H1 (cell line): ENCODE data around the gene CDIPT. TPM values are rescaled to one million over a fixed set of nuclear protein-coding genes. Genes with fewer than 3 reads are reported as not detected.

ENCODE experiments used
- CTCF ChIA-PET: fragments of 300-600 bp; sonication (Branson Sonifier 250); formaldehyde crosslinking; loops from one replicate; lab custom pipeline; 2021; ENCODE audit not compliant: partially characterized antibody; lab: Charles Lee
- POLR2A ChIA-PET: fragments of 300-600 bp; sonication (Branson Sonifier 250); formaldehyde crosslinking; loops from one replicate; lab custom pipeline; 2021; ENCODE audit warnings: inconsistent platforms; ENCODE audit not compliant: partially characterized antibody; lab: Charles Lee
- DNase-seq, 2 experiments: peaks; one replicate each; pipeline versions ENCODE4 v3.0.0 to v3.0.0-alpha.2; 2010 to 2022; ENCODE audit warnings: low spot score in 2 of 2, low read depth in 1 of 2, mixed read lengths in 1 of 2
- FAIRE-seq: peaks from 2 replicates; lab custom pipeline; 2011; peaks lifted over from hg19 to GRCh38; lab: Jason Lieb, UNC
- H2AFZ ChIP-seq: 2 replicates; pipeline ENCODE4 v1.8.1; 2012; ENCODE audit warnings: low read length, inconsistent platforms
- H2AK5ac ChIP-seq: 2 replicates; pipeline ENCODE4 v1.6.1; 2013; ENCODE audit warnings: low read depth, low read length
- H2BK120ac ChIP-seq: replicated peaks from 2 replicates; pipeline ENCODE3; 2013; ENCODE audit warnings: low read depth, low read length, inconsistent platforms
- H2BK12ac ChIP-seq: 2 replicates; pipeline ENCODE4 v1.6.1; 2013; ENCODE audit warnings: low read depth, low read length
- H2BK15ac ChIP-seq: 2 replicates; pipeline ENCODE4 v1.6.1; 2013; ENCODE audit warnings: low read length
- H2BK20ac ChIP-seq: 2 replicates; pipeline ENCODE4 v1.6.1; 2013; ENCODE audit warnings: low read length
- H2BK5ac ChIP-seq: 2 replicates; pipeline ENCODE4 v1.6.1; 2013; ENCODE audit warnings: low read depth, low read length
- H3K14ac ChIP-seq: 2 replicates; pipeline ENCODE4 v1.6.1; 2013; ENCODE audit warnings: inconsistent platforms; ENCODE audit not compliant: insufficient read length
- H3K18ac ChIP-seq: 2 replicates; pipeline ENCODE4 v1.6.1; 2013; ENCODE audit warnings: low read length; ENCODE audit errors: extremely low read depth
- H3K23ac ChIP-seq: 2 replicates; pipeline ENCODE4 v1.6.1; 2013; ENCODE audit warnings: inconsistent platforms; ENCODE audit not compliant: insufficient read length
- H3K23me2 ChIP-seq: 2 replicates; pipeline ENCODE4 v1.6.1; 2013; ENCODE audit warnings: low read depth, low read length
- H3K27ac ChIP-seq: 2 replicates; pipeline ENCODE4 v1.6.1; 2011; ENCODE audit warnings: low read depth, low read length, inconsistent platforms
- H3K27me3 ChIP-seq, 4 experiments: replicated peaks in 1 of 4; 1 replicate in 1 of 4; 2 replicates in 3 of 4; pipeline versions ENCODE4 v1.6.1 to v1.8.1; 2011 to 2013; ENCODE audit warnings: low read length in 3 of 4, mild to moderate bottlenecking in 3 of 4, inconsistent platforms in 2 of 4, mixed read lengths in 2 of 4, moderate library complexity in 1 of 4; ENCODE audit not compliant: control insufficient read depth in 3 of 4, insufficient read depth in 3 of 4; ENCODE audit errors: extremely low read depth in 1 of 4
- H3K36me3 ChIP-seq, 4 experiments: 2 replicates each; pipeline versions ENCODE4 v1.6.1 to v1.8.1; 2011 to 2013; ENCODE audit warnings: mild to moderate bottlenecking in 4 of 4, low read length in 3 of 4, moderate library complexity in 2 of 4, control low read depth in 1 of 4, inconsistent platforms in 1 of 4; ENCODE audit not compliant: insufficient read depth in 4 of 4, control insufficient read depth in 2 of 4
- H3K4ac ChIP-seq: replicated peaks from 2 replicates; pipeline ENCODE3; 2013; ENCODE audit warnings: low read length, low read depth, mixed read lengths, inconsistent platforms; ENCODE audit not compliant: insufficient read length
- H3K4me1 ChIP-seq, 4 experiments: replicated peaks in 1 of 4; 1 replicate in 1 of 4; 2 replicates in 3 of 4; pipeline versions ENCODE4 v1.6.1 to v1.8.1; 2011 to 2013; ENCODE audit warnings: low read length in 3 of 4, inconsistent platforms in 2 of 4, mixed read lengths in 1 of 4; ENCODE audit not compliant: insufficient read depth in 4 of 4, control insufficient read depth in 3 of 4
- H3K4me2 ChIP-seq, 2 experiments: 2 replicates each; pipeline versions ENCODE4 v1.6.1 to v1.8.1; 2011 to 2013; ENCODE audit warnings: low read depth in 2 of 2, low read length in 2 of 2, control low read depth in 1 of 2, inconsistent platforms in 1 of 2, mild to moderate bottlenecking in 1 of 2; ENCODE audit not compliant: insufficient read depth in 1 of 2
- H3K4me3 ChIP-seq, 4 experiments: fragments of 200-600, 300-600 bp in 1 of 4; sonication (generic), shearing (Covaris generic), sonication (Bioruptor Twin) in 1 of 4; 2 replicates each; pipeline versions ENCODE4 v1.5.1 to v1.8.1; 2011 to 2016; ENCODE audit warnings: low read length in 4 of 4, low read depth in 3 of 4, control low read depth in 2 of 4, inconsistent platforms in 2 of 4, mild to moderate bottlenecking in 2 of 4, mixed read lengths in 1 of 4, moderate library complexity in 1 of 4; ENCODE audit not compliant: insufficient read depth in 2 of 4; ENCODE audit errors: extremely low read depth in 1 of 4
- H3K56ac ChIP-seq: replicated peaks from 2 replicates; pipeline ENCODE3; 2013; ENCODE audit warnings: low read depth, mild to moderate bottlenecking, mixed read lengths, low read length, inconsistent platforms; ENCODE audit not compliant: insufficient read length
- H3K79me1 ChIP-seq: 2 replicates; pipeline ENCODE4 v1.6.1; 2013; ENCODE audit warnings: low read depth, low read length, control low read depth
- H3K79me2 ChIP-seq, 2 experiments: 2 replicates each; pipeline versions ENCODE4 v1.6.1 to v1.8.1; 2012 to 2013; ENCODE audit warnings: low read length in 2 of 2, mild to moderate bottlenecking in 2 of 2, inconsistent platforms in 1 of 2; ENCODE audit not compliant: insufficient read depth in 2 of 2, control insufficient read depth in 1 of 2
- H3K9ac ChIP-seq, 4 experiments: replicated peaks in 1 of 4; 1 replicate in 1 of 4; 2 replicates in 3 of 4; pipeline versions ENCODE4 v1.6.1 to v1.8.1; 2011 to 2013; ENCODE audit warnings: low read depth in 3 of 4, low read length in 3 of 4, control low read depth in 2 of 4, mild to moderate bottlenecking in 2 of 4, moderate library complexity in 2 of 4, inconsistent platforms in 1 of 4; ENCODE audit errors: extremely low read depth in 1 of 4
- H3K9me3 ChIP-seq, 2 experiments: 2 replicates each; pipeline versions ENCODE4 v1.6.1 to v1.8.1; 2012 to 2013; ENCODE audit warnings: mild to moderate bottlenecking in 2 of 2, moderate library complexity in 2 of 2, control low read depth in 1 of 2, inconsistent platforms in 1 of 2, low read depth in 1 of 2, low read length in 1 of 2, mixed read lengths in 1 of 2; ENCODE audit not compliant: insufficient read depth in 2 of 2
- H4K20me1 ChIP-seq, 2 experiments: replicated peaks in 1 of 2; 2 replicates each; pipeline versions ENCODE3 to v1.8.1; 2011 to 2013; ENCODE audit warnings: inconsistent platforms in 2 of 2, low read length in 2 of 2, mild to moderate bottlenecking in 1 of 2; ENCODE audit not compliant: insufficient read depth in 2 of 2, control insufficient read depth in 1 of 2
- H4K5ac ChIP-seq: 2 replicates; pipeline ENCODE4 v1.6.1; 2013; ENCODE audit warnings: low read length, low read depth, mixed read lengths, inconsistent platforms; ENCODE audit not compliant: insufficient read length
- H4K8ac ChIP-seq: 2 replicates; pipeline ENCODE4 v1.8.0; 2013; ENCODE audit warnings: mild to moderate bottlenecking, moderate library complexity, low read length, inconsistent platforms; ENCODE audit not compliant: insufficient read depth; ENCODE audit errors: extremely low read depth
- H4K91ac ChIP-seq: replicated peaks from 2 replicates; pipeline ENCODE3; 2013; ENCODE audit warnings: low read length, mixed read lengths, inconsistent platforms; ENCODE audit not compliant: insufficient read length
- KDM5A ChIP-seq: fragments of 200-600 bp; IDR thresholded peaks from 2 replicates; pipeline ENCODE4 v1.7.1; 2012; ENCODE audit warnings: mild to moderate bottlenecking, low read length, inconsistent platforms, mixed read lengths
- SP1 ChIP-seq: IDR thresholded peaks from 2 replicates; pipeline ENCODE4 v1.6.1; 2011; ENCODE audit warnings: low read depth, low read length
- WGBS, 2 experiments: shearing (Covaris generic) in 1 of 2; methylation state at CpG; one replicate each; pipeline versions ENCODE4 v1.1.6 to v1.1.7; 2013 to 2015; ENCODE audit warnings: low lambda C conversion rate in 2 of 2, mixed read lengths in 2 of 2, inconsistent platforms in 1 of 2, low coverage in 1 of 2, missing lambda C conversion rate in 1 of 2; ENCODE audit not compliant: insufficient replicate concordance in 2 of 2, insufficient coverage in 1 of 2, insufficient read length in 1 of 2; ENCODE audit errors: extremely low coverage in 1 of 2, missing lambda C conversion rate in 1 of 2; 5-methylcytosine and 5-hydroxymethylcytosine counted together
- polyA plus RNA-seq, 7 experiments: library from polyadenylated mRNA; depleted of rRNA in 3 of 7; stranded (reverse) in 5 of 7; unstranded in 2 of 7; fragments of >200 nt in 5 of 7; fragments of 200-250 nt in 2 of 7; gene quantifications; 1 replicate in 5 of 7; 2 replicates in 1 of 7; 4 replicates in 1 of 7; pipeline versions ENCODE4 v1.2.1 to v1.2.3, GENCODE V29; 2011 to 2013; ENCODE audit warnings: missing spikeins in 2 of 7, mixed read lengths in 2 of 7
- total RNA-seq: library from RNA; stranded (reverse); fragmentation: NEBNext Ultra II Directional; extraction: Animal tissue kit (Norgen Biotek cat#: 25700); gene quantifications from 2 replicates; pipeline ENCODE4 v1.2.1, GENCODE V29; 2021

The CDIPT gene
- total and polyA plus RNA-seq, 2 of the 8 experiments (the other 6 are each of a cell fraction or from before 2014, with no cell fraction given) = 69.2 to 140 TPM

DNA sequence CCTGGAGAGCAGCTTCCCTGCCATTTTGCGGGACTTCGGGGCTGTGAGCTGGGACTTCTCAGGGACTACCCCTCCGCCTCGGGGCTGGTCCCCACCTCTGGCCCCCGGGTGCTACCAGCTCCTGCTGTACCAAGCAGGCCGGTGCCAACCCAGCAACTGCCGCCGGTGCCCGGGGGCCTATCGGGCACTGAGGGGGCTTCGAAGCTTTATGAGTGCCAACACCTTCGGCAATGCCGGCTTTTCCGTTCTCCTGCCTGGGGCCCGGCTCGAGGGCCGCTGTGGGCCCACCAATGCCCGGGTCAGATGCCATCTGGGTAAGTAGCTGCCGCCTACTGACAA lies 38.5 kb upstream of the CDIPT start:
- no peaks in the 10 kb centered on the region for H3K27me3 ChIP-seq
- no peak overlapping the region for H2BK20ac ChIP-seq
- no peak overlapping the region for H4K8ac ChIP-seq
- peak overlapping the region; percentile 87 to 99 for H3K4me2 ChIP-seq
- DNase-seq (no peak), FAIRE-seq (no peak)
- no peak overlapping the region for H3K27ac ChIP-seq
- 83% methylated on average over 19 of the region's 19 CpGs; no CpG with 5 or more reads in 1 of the 2 experiments for WGBS, 2 experiments
- peak overlapping the region; percentile 65 for H4K91ac ChIP-seq
- H4K5ac ChIP-seq = no peak overlapping the region
- no peak overlapping the region for H3K4ac ChIP-seq
- H3K23ac ChIP-seq = no peak overlapping the region
- H3K18ac ChIP-seq = no peak overlapping the region
- no peak overlapping the region for H3K14ac ChIP-seq
- peaks cover 24% of the 10 kb centered on the region for H3K23me2 ChIP-seq
- H3K4me3 ChIP-seq = peak overlapping the region; percentile 59 to 99 (median 90); a peak in 6 of 8 replicates
- no peak overlapping the region; a peak in 1 of 7 replicates for H3K9ac ChIP-seq
- ChIA-PET CTCF (interaction anchor here (0.8 to 2.8 kb wide), 8 partner anchors 10 to 172 kb away, joined by 3 to 14 read pairs (median 5); partner anchors contain the start of gene CDIPT), POLR2A (interaction anchor here (0.7 to 5.7 kb wide), 10 partner anchors 9 to 201 kb away, joined by 3 to 52 read pairs (median 4); partner anchors contain the start of gene KCTD13)
- peaks cover 0 to 4% (median 0%) of the 10 kb centered on the region in 4 experiments; a peak in 2 of 8 replicates for H3K36me3 ChIP-seq
- H3K79me2 ChIP-seq = no peaks in the 10 kb centered on the region
- H3K9me3 ChIP-seq = no peaks in the 10 kb centered on the region
- no peak overlapping the region for H2BK120ac ChIP-seq
- TF ChIP-seq SP1 (no peak), KDM5A (no peak)
- H2BK12ac ChIP-seq = no peak overlapping the region
- no peak overlapping the region for H2BK5ac ChIP-seq
- H2BK15ac ChIP-seq = no peak overlapping the region
- peaks cover 0 to 14% (median 3%) of the 10 kb centered on the region in 4 experiments; a peak in 6 of 7 replicates for H3K4me1 ChIP-seq
- no peak overlapping the region for H3K56ac ChIP-seq
- no peak overlapping the region for H2AK5ac ChIP-seq
- H4K20me1 ChIP-seq = peaks cover 0 to 1% of the 10 kb centered on the region in 2 experiments
- 0 out of 2 replicates have a peak, but pooled peaks cover 2% of the 10 kb centered on the region for H3K79me1 ChIP-seq
- H2AFZ ChIP-seq = no peak overlapping the region
